ENCODE measurements around the gene BRS3. TPM values are rescaled to one million over a fixed set of nuclear protein-coding genes. Genes with fewer than 3 reads are reported as not detected.

Gene BRS3
- total and polyA plus RNA-seq, 2 experiments from 2014 or later: not detected

DNA sequence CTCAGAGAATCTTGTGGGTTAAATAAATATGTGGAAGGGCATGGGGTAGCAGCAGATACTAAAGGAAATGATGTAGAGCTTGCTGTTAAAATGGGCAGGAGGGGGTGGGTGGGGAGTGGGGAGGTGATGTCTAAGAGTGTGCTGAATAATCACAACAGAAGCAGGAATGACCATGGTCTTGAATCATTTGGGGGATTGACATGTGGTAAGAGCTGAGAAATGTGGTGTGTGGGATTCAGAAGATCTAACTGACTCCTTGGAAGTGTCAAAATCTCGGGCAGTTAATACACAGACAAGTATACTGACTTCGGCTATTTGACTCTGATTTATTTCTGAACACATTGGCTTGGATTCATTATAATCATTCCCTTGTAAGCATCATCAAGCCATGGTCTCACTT, 51.1 kb downstream of the BRS3 start (continued):
- TF ChIP-seq, protein P1, sequence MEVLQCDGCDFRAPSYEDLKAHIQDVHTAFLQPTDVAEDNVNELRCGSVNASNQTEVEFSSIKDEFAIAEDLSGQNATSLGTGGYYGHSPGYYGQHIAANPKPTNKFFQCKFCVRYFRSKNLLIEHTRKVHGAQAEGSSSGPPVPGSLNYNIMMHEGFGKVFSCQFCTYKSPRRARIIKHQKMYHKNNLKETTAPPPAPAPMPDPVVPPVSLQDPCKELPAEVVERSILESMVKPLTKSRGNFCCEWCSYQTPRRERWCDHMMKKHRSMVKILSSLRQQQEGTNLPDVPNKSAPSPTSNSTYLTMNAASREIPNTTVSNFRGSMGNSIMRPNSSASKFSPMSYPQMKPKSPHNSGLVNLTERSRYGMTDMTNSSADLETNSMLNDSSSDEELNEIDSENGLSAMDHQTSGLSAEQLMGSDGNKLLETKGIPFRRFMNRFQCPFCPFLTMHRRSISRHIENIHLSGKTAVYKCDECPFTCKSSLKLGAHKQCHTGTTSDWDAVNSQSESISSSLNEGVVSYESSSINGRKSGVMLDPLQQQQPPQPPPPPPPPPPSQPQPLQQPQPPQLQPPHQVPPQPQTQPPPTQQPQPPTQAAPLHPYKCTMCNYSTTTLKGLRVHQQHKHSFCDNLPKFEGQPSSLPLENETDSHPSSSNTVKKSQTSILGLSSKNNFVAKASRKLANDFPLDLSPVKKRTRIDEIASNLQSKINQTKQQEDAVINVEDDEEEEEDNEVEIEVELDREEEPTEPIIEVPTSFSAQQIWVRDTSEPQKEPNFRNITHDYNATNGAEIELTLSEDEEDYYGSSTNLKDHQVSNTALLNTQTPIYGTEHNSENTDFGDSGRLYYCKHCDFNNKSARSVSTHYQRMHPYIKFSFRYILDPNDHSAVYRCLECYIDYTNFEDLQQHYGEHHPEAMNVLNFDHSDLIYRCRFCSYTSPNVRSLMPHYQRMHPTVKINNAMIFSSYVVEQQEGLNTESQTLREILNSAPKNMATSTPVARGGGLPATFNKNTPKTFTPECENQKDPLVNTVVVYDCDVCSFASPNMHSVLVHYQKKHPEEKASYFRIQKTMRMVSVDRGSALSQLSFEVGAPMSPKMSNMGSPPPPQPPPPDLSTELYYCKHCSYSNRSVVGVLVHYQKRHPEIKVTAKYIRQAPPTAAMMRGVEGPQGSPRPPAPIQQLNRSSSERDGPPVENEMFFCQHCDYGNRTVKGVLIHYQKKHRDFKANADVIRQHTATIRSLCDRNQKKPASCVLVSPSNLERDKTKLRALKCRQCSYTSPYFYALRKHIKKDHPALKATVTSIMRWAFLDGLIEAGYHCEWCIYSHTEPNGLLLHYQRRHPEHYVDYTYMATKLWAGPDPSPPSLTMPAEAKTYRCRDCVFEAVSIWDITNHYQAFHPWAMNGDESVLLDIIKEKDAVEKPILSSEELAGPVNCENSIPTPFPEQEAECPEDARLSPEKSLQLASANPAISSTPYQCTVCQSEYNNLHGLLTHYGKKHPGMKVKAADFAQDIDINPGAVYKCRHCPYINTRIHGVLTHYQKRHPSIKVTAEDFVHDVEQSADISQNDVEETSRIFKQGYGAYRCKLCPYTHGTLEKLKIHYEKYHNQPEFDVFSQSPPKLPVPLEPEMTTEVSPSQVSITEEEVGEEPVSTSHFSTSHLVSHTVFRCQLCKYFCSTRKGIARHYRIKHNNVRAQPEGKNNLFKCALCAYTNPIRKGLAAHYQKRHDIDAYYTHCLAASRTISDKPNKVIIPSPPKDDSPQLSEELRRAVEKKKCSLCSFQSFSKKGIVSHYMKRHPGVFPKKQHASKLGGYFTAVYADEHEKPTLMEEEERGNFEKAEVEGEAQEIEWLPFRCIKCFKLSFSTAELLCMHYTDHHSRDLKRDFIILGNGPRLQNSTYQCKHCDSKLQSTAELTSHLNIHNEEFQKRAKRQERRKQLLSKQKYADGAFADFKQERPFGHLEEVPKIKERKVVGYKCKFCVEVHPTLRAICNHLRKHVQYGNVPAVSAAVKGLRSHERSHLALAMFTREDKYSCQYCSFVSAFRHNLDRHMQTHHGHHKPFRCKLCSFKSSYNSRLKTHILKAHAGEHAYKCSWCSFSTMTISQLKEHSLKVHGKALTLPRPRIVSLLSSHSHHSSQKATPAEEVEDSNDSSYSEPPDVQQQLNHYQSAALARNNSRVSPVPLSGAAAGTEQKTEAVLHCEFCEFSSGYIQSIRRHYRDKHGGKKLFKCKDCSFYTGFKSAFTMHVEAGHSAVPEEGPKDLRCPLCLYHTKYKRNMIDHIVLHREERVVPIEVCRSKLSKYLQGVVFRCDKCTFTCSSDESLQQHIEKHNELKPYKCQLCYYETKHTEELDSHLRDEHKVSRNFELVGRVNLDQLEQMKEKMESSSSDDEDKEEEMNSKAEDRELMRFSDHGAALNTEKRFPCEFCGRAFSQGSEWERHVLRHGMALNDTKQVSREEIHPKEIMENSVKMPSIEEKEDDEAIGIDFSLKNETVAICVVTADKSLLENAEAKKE (CRISPR knock-in tag; IDR thresholded peaks at IDR 0.05): no peak
- TF ChIP-seq EZH2phosphoT487 (IDR thresholded peaks at IDR 0.05; ENCODE audit: unreplicated experiment): no peak

DNA sequence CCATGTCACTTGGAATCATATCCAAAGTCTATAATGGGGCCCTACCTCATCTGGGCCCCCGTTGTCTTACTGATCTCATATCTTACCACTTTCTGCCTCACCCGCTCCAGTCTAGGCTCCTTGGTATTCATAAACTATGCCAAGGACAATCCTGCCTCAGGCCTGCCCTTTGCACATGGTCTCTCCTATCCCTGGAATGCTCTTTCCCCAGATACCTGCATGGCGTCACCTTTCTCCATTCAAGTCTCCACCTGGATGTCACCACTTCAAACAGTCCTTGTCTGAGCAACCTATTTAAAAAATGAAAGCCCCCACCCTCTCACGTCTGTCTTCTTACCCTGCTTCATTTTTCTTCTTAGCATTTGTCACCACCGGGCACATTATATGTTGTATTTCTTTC, 52.5 kb downstream of the BRS3 start:
- no peaks in the 10 kb centered on the region for H3K9me3 Mint-ChIP-seq
- H3K27me3 Mint-ChIP-seq (ENCODE audit: insufficient read depth, low read depth, poor library complexity): peaks cover 4% of the 10 kb centered on the region
- DNase-seq (ENCODE audit: low spot score) (no peak), ATAC-seq (no peak)
- no peak overlapping the region for H3K4me2 ChIP-seq
- no peak overlapping the region for H3K4me3 ChIP-seq
- H3K4me3 Mint-ChIP-seq: no peak overlapping the region
- H3K27ac ChIP-seq (ENCODE audit: low read depth): no peak overlapping the region
- no peaks in the 10 kb centered on the region for H3K4me1 Mint-ChIP-seq
- no peaks in the 10 kb centered on the region for H3K27me3 ChIP-seq (ENCODE audit: insufficient read depth)
- no peaks in the 10 kb centered on the region for H3K4me1 ChIP-seq (ENCODE audit: insufficient read depth)
- no peaks in the 10 kb centered on the region for H3K36me3 Mint-ChIP-seq (ENCODE audit: low read depth)
- H2AFZ ChIP-seq: no peak overlapping the region
- no peaks in the 10 kb centered on the region for H4K20me1 ChIP-seq (replicated peaks; ENCODE audit: insufficient read depth)
- H3K79me2 ChIP-seq (replicated peaks; ENCODE audit: insufficient read depth): no peaks in the 10 kb centered on the region
- H3K9me2 ChIP-seq (ENCODE audit: insufficient read depth): no peaks in the 10 kb centered on the region
- H3K27ac Mint-ChIP-seq: no peak overlapping the region
- no peaks in the 10 kb centered on the region for H3K36me3 ChIP-seq (ENCODE audit: insufficient read depth)
- no peaks in the 10 kb centered on the region for H3F3A ChIP-seq (replicated peaks; ENCODE audit: low read depth)
- TF ChIP-seq ZNF331 (CRISPR knock-in tag; IDR thresholded peaks at IDR 0.05; ENCODE audit: low read depth) (no peak), POLR2AphosphoS5 (IDR thresholded peaks at IDR 0.05; ENCODE audit: low read depth) (no peak), EZH2phosphoT487 (IDR thresholded peaks at IDR 0.05; ENCODE audit: unreplicated experiment) (no peak), EZH2 (IDR thresholded peaks at IDR 0.05; ENCODE audit: low read depth, unreplicated experiment) (no peak)
- TF ChIP-seq, protein P2, sequence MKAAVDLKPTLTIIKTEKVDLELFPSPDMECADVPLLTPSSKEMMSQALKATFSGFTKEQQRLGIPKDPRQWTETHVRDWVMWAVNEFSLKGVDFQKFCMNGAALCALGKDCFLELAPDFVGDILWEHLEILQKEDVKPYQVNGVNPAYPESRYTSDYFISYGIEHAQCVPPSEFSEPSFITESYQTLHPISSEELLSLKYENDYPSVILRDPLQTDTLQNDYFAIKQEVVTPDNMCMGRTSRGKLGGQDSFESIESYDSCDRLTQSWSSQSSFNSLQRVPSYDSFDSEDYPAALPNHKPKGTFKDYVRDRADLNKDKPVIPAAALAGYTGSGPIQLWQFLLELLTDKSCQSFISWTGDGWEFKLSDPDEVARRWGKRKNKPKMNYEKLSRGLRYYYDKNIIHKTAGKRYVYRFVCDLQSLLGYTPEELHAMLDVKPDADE (IDR thresholded peaks at IDR 0.05): no peak
- TF ChIP-seq, protein P3, sequence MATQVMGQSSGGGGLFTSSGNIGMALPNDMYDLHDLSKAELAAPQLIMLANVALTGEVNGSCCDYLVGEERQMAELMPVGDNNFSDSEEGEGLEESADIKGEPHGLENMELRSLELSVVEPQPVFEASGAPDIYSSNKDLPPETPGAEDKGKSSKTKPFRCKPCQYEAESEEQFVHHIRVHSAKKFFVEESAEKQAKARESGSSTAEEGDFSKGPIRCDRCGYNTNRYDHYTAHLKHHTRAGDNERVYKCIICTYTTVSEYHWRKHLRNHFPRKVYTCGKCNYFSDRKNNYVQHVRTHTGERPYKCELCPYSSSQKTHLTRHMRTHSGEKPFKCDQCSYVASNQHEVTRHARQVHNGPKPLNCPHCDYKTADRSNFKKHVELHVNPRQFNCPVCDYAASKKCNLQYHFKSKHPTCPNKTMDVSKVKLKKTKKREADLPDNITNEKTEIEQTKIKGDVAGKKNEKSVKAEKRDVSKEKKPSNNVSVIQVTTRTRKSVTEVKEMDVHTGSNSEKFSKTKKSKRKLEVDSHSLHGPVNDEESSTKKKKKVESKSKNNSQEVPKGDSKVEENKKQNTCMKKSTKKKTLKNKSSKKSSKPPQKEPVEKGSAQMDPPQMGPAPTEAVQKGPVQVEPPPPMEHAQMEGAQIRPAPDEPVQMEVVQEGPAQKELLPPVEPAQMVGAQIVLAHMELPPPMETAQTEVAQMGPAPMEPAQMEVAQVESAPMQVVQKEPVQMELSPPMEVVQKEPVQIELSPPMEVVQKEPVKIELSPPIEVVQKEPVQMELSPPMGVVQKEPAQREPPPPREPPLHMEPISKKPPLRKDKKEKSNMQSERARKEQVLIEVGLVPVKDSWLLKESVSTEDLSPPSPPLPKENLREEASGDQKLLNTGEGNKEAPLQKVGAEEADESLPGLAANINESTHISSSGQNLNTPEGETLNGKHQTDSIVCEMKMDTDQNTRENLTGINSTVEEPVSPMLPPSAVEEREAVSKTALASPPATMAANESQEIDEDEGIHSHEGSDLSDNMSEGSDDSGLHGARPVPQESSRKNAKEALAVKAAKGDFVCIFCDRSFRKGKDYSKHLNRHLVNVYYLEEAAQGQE (IDR thresholded peaks at IDR 0.05; ENCODE audit: unreplicated experiment): no peak
